ENCODE data around the gene CAPN10. TPM values are rescaled to one million over a fixed set of nuclear protein-coding genes. Genes with fewer than 3 reads are reported as not detected.

The CAPN10 gene
- total and polyA plus RNA-seq, 9 donors = 2.2 to 34.3 (median 25.1) TPM

DNA sequence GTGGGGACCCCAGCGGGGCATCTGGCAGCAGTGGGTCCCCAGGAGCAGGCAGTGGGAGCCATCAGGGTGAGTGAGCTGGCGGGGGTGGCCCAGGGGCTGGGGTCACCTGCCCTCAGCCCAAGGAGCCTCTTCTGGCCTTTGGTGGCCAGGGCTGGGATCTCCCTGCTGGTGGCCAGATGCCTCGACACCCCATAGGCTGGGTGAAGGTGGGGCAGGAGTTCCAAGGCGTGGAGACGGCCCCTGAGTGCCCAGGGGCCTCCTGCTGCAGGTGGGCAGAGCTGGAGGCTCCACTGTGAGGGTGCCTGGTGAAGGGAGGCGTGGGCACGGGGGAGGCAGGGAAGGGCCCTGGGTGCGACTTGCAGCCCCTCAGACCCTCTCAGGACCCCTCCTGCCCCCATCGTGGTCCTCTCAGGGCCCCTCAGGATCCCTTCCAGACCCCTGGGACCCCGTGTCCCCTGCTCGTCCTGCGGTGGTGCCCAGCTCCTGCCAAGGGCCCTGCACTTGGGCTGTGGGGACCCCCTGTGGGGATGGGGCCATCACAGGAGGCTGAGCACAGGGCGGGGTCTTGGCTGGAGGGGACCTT, 33.7 kb downstream of the CAPN10 start:
- no peaks in the 10 kb centered on the region for H3K36me3 ChIP-seq
- intact Hi-C loops (cut with DNase I) = no loop called here
- TF ChIP-seq, protein P1, sequence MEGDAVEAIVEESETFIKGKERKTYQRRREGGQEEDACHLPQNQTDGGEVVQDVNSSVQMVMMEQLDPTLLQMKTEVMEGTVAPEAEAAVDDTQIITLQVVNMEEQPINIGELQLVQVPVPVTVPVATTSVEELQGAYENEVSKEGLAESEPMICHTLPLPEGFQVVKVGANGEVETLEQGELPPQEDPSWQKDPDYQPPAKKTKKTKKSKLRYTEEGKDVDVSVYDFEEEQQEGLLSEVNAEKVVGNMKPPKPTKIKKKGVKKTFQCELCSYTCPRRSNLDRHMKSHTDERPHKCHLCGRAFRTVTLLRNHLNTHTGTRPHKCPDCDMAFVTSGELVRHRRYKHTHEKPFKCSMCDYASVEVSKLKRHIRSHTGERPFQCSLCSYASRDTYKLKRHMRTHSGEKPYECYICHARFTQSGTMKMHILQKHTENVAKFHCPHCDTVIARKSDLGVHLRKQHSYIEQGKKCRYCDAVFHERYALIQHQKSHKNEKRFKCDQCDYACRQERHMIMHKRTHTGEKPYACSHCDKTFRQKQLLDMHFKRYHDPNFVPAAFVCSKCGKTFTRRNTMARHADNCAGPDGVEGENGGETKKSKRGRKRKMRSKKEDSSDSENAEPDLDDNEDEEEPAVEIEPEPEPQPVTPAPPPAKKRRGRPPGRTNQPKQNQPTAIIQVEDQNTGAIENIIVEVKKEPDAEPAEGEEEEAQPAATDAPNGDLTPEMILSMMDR (IDR thresholded peaks at IDR 0.05) = no peak
- TF ChIP-seq EP300 (IDR thresholded peaks at IDR 0.05) = no peak
- no peak for TF ChIP-seq POLR2A (IDR thresholded peaks at IDR 0.05)
- no peaks in the 10 kb centered on the region for H3K9me3 ChIP-seq
- DNase-seq = peak in 2 of 5 donors; percentile 6 to 7
- WGBS, 3 donors = 86 to 94% (median 89%) methylated on average over 11 to 13 of the region's 13 CpGs
- H3K27me3 ChIP-seq = no peaks in the 10 kb centered on the region
- no peak overlapping the region for H3K27ac ChIP-seq
- H3K4me3 ChIP-seq = no peak overlapping the region
- no peaks in the 10 kb centered on the region for H3K4me1 ChIP-seq (ENCODE audit: insufficient read depth)

GRCh38 chr2:240620859-240621258, 34.3 kb downstream of the CAPN10 start:
- H3K27me3 ChIP-seq = no peaks in the 10 kb centered on the region
- TF ChIP-seq POLR2A (IDR thresholded peaks at IDR 0.05) (no peak), EP300 (IDR thresholded peaks at IDR 0.05) (no peak)
- TF ChIP-seq, protein P1 (IDR thresholded peaks at IDR 0.05) = no peak
- no peaks in the 10 kb centered on the region for H3K9me3 ChIP-seq
- peak in 2 of 5 donors; percentile 6 to 17 for DNase-seq
- H3K27ac ChIP-seq = no peak overlapping the region
- WGBS, 3 donors = 84 to 91% (median 85%) methylated on average over 7 of the region's 7 CpGs
- no peaks in the 10 kb centered on the region for H3K4me1 ChIP-seq (ENCODE audit: insufficient read depth)
- H3K36me3 ChIP-seq = no peaks in the 10 kb centered on the region
- no peak overlapping the region for H3K4me3 ChIP-seq
- intact Hi-C loops (cut with DNase I) = no loop called here

DNA sequence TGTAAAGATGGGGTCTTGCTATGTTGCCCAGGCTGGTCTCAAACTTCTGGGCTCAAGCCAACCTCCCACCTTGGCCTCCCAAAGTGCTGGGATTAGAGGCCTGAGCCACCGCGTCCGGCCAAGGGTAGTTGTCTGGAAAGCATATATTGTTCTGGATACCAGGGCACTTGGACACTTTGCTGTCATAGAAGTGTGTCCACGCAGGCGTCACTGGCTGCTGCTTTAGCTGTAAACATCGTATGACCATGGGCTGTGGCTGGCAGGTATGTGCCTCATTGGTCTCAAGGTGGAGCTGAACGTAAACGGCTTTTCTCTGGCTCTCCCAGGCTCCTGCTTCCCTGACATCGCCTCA, 35.5 kb downstream of the CAPN10 start:
- H3K4me3 ChIP-seq = no peak overlapping the region
- H3K27ac ChIP-seq = no peak overlapping the region
- WGBS, 3 donors = 71 to 89% (median 80%) methylated on average over 9 of the region's 9 CpGs
- intact Hi-C loops (cut with DNase I) = no loop called here
- H3K4me1 ChIP-seq (ENCODE audit: insufficient read depth) = no peaks in the 10 kb centered on the region
- no peaks in the 10 kb centered on the region for H3K27me3 ChIP-seq
- no peaks in the 10 kb centered on the region for H3K36me3 ChIP-seq
- DNase-seq = peak in 3 of 5 donors; percentile 6 to 27 (median 9)
- TF ChIP-seq POLR2A (IDR thresholded peaks at IDR 0.05) = no peak
- TF ChIP-seq, protein P1 (IDR thresholded peaks at IDR 0.05) = no peak
- TF ChIP-seq EP300 (IDR thresholded peaks at IDR 0.05) = no peak
- H3K9me3 ChIP-seq = no peaks in the 10 kb centered on the region

DNA sequence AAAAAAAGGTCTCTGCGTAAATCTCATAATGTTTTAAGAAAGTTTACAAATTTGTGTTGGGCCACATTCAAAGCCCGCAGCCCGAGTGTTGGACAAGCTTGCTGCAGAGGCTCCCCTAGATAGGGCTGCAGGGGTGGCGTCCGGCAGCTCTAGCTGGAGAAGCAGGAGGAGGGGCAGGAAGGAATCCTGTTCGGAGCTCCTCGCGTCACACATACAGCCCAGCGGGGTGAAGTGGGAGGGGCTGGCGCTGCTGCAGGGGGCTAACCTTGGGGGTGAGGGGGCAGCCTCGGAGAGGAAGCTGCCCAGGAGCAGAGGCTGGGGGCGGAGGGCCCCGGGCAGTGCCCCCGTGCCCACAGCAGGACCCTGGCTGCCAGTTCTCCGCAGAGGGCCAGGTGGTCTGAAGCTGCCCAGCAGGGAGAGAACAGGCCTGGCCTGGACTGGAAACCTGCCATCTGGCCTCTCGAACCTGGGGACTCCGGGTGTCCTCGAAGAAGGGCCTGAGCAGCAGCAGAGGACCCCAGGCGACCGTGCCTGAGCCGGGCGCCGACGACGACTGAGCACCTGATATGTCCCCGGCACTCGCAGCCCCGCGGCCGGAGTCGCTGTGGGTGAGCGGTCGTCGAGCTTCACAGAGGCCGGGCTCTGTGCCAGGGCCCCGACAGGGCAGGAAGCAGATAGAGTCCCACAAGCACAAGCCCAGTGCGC, 36.1 kb downstream of the CAPN10 start:
- 56 to 70% (median 57%) methylated on average over 36 to 37 of the region's 37 CpGs for WGBS, 3 donors
- DNase-seq = peak in 3 of 5 donors; percentile 15 to 57 (median 30)

More for the DNA sequence above, 36.1 kb downstream of the CAPN10 start:
- intact Hi-C loops (cut with DNase I) = no loop called here
- Histone ChIP-seq H3K4me1 (ENCODE audit: insufficient read depth) (no peaks in the 10 kb centered on the region), H3K9me3 (no peaks in the 10 kb centered on the region), H3K27me3 (no peaks in the 10 kb centered on the region), H3K4me3 (no peak overlapping the region), H3K36me3 (no peaks in the 10 kb centered on the region), H3K27ac (no peak overlapping the region)
- TF ChIP-seq, protein P1 (IDR thresholded peaks at IDR 0.05) = no peak

All from ovary (tissue), 9 donors.